Dermis microvascular lymphatic vessel endothelial cell (primary cell): ENCODE data around the gene FUZ. TPM values are rescaled to one million over a fixed set of nuclear protein-coding genes. Genes with fewer than 3 reads are reported as not detected.
A peak's percentile ranks its signal among the peaks of the same experiment; 100 is the strongest.

Experiments
- DNase-seq, 2 donors: peaks; one replicate each; pipeline versions ENCODE4 v3.0.0 to v3.0.0-alpha.2; 2010; ENCODE audit warnings: low read depth in 2 of 2
- total RNA-seq: library from RNA; depleted of rRNA; stranded (reverse); fragments of >200 nt; gene quantifications from 2 replicates; pipeline ENCODE4 v1.2.1, GENCODE V29; 2014

FUZ gene
- total RNA-seq: 12.7 and 18.6 TPM in 2 replicates

GRCh38 chr19:49812997-49813861 is at the start of gene FUZ:
Gene FUZ (minus strand): TSS chr19:49813292. CDS start chr19:49813106, 186 bp downstream.
- peak; percentile 97 to 99 for DNase-seq

DNA sequence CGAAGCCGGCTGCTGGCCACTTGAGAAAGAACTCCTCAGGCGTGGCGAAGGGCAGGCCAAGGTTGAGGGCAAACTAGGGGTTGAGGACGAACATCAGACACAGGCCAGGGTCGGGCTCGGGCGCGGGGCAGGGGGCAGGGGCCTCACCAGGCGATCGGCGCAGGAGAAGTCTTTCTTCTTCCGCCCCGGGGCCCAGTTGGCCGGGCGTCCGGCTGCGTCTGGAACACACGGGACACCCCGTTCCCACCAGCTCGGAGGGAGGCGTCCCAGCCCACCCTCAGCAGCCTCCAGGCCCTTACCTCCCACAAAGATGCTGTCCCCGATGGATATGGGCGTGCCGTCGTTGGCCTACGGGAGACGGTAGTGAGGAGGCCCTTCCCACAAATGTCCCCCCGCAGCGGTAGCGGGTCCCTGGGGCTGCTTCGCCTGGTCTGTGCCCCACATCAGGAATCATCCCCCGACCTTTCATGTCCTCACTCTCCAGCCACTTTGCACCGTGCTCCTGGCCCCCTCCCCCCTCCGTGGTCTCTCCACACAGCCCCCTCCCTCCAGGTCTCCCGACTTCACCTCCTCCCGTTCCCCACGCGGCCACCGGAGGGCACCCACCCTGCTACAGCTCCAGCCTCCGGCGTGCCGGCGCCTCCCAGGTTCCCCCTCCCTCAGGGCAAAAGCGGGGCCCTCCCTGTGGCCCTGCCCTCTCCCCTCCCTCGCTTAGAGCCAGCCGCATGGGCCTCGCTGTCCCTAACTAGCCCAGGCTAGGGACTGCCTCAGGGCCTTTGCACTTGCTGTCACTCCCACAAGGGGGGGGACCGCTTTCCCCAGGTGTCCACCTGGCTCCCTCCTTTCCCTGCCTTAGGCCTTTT is 49.5 kb upstream of the FUZ start:
- DNase-seq: no peak

GRCh38 chr19:49861541-49862378 is 48.7 kb upstream of the FUZ start:
- DNase-seq: no peak

DNA sequence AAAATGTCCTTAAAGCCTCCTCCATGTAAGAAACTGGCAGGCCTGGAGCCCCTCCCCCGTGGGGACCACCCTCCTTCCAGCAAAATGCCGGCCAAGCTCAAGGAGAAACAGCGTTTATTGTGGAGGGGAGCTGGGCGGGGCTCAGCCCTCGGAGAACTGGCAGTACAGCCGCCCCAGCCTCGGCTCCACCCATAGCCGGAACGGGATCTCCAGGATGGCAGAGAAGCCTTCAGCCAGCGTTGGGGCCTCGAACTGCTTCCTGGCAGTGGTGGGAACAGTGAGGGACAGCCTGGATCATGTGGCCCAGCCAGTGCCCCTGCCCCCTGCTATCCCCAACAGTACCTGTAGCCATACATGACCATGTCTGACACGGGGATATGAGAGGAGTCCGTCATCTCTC is 48.0 kb upstream of the FUZ start:
- no peak for DNase-seq

DNA sequence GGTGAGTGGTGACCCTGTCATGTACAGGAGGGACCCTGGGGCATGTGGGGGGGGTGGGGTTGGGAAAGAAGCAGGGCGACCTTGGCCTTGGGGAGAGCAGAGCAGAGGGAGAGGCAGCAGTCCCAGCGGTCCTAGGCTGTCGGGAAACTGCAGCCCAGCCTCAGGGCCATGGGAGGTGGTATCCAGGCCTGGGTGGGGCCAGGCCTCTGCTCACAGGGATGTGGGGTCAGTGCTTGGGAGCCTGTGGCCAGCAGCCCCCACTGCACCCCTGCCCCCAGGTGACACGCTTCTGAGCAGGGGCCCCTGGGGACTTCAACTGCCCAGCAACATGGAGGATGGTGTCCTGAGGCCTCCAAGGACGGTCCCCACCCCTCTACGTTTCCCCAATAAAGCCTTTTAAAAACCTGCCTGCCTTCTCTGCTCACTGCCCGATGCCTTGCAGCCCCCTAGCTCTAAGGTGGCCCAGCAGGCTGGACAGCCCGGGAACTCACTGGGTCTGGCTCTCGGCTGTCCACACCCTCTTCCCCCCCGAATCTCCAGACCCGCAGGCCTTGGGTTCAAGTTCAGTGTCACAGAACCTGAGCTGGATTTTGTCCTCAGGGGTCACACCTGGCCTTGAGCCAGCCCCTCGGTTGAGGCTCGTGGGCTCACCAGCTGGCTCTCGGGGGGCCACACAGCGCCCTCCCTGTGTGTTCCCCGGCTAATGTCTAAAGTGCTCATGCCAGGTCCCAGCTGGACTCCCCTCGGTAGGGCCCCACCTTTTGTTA is 47.4 kb upstream of the FUZ start:
- no peak for DNase-seq

GRCh38 chr19:49859682-49860335 is 46.7 kb upstream of the FUZ start:
- DNase-seq: no peak

DNA sequence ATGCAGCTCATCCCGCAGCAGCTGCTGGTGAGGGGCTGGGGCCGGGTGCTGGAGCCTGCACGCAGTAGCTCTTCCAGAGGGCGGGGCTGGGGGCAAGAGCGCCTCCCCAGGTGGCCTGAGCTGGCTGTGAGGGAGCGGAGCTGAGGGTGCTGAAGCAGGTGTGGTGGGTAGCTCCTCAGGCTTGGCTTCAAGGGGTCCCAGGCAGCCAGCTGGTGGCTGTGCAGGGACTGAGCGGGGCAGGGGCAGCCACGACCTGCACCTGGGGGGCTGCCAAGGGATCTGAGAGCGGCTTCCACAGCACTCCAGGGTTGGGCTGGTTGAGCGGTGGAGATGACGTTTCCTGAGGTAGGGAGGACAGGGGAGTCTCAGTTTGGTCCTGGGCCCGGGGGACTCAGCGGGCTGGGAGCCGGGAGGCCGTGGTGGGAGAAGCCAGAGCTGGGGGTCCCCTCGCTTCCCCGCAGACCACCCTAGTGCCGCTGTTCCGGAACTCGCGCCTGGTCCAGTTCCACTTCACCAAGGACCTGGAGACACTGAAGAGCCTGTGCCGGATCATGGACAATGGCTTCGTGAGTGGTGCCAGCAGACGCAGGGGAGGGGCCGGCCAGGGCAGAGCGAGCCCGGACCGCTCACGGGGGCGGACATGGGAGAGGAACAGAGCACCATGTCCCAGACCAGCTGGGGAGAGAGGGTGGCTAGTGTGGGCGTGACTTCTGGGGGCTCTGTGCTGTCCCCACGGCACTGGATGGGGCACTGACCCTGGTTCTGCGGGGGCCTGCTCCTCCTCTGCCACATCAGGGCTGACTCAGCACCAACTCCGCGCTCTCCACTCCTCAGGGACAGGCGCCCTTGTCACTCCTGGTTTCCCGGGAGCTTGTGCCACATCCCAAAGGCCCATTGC is 45.2 kb upstream of the FUZ start:
- DNase-seq: no peak

GRCh38 chr19:49857838-49858087 is 44.7 kb upstream of the FUZ start:
- DNase-seq: no peak

DNA sequence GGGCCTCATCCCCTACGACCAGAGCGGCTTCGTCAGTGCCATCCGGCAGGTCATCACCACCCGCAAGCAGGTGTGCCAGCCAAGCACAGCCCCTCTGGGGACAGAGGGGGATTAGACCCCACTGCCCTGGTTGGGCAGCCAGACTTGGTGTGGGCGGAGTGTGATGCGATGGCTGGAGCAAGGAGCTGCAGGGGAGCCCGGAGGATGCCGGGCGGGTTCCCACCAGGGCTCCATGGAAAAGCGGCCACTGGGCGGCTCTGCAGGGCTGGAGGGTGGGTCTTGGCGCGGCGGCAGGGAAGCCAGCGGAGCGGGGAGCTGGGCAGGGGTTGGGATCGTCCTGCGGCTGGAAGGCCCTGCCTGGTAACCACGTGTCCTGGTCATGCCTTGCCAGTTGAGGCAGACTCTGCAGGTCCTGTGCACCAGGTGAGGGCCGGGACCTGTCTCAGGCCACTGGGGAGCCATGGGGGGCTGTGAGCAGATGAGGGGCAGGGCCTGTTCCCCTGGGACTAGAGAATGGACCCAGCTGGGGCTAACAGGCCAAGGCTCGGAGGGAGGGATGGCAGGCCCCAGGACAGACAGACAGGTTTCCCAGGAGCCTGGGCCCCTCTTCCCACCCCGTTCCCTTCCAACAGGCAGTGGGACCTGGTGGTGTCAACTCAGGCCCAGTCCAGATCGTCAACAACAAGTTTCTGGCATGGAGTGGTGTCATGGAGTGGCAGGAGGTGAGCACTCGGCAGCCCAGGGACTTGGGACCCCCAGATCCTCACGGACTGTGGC is 44.2 kb upstream of the FUZ start:
- no peak for DNase-seq

DNA sequence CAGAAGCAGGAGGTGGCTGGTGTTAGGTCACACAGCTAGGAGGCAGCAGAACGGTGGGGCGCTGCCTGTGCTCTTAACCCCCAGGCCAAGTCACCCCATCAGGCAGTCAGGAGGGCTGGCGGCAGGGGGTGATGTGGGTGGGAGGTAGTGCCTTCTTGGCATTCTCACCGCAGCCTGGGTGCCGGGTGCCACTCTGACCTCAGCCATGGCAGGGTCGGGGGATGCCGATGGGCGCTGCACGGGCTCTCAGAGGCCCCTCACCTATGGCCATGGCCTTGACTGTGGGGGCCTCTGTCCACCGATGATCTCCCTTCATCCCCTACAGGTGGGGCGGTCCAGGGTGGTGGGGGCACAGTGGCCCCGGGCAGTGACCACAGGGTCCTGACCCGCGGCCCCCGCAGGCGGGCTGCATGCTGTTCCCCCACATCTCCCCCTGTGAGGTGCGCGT is 43.5 kb upstream of the FUZ start:
- no peak for DNase-seq

GRCh38 chr19:49855676-49856573 is 42.8 kb upstream of the FUZ start:
- no peak for DNase-seq

- DNase-seq: no peak
Measured at GRCh38 chr19:49855277-49855675, 42.2 kb upstream of the FUZ start.

DNA sequence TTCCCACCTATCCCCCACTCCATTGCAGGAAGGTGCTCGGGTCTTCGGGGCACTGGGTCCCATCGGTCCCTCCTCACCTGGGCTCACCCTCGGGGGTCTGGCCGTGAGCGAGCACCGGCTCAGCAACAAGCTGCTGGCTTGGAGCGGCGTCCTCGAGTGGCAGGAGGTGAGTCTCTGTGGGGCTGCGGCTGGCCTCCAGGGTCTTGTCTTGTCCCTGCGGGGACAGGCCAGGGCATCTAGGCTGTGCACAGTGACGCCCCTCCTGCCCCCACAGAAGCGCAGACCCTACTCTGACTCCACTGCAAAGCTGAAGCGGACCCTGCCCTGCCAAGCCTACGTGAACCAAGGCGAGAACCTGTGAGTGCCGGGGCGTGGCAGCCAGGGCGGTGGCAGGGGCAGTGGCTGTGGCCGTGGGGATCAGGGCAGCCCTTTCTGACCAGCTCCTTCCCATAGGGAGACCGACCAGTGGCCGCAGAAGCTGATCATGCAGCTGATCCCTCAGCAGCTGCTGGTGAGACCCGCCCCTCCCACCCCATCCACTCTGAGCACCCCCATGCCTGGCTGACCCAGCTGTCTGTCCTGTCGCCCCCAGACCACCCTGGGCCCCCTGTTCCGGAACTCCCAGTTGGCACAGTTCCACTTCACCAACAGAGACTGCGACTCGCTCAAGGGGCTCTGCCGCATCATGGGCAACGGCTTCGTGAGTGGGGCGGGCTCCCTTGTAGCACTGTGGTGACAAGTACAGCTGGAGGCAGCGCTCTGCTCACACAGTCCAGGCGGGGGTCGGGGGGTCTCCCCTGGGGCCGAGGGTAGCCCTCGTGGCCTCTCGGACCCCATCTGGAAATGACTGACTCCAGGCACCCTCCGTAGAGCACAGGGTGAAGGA is 41.5 kb upstream of the FUZ start:
- no peak for DNase-seq

DNA sequence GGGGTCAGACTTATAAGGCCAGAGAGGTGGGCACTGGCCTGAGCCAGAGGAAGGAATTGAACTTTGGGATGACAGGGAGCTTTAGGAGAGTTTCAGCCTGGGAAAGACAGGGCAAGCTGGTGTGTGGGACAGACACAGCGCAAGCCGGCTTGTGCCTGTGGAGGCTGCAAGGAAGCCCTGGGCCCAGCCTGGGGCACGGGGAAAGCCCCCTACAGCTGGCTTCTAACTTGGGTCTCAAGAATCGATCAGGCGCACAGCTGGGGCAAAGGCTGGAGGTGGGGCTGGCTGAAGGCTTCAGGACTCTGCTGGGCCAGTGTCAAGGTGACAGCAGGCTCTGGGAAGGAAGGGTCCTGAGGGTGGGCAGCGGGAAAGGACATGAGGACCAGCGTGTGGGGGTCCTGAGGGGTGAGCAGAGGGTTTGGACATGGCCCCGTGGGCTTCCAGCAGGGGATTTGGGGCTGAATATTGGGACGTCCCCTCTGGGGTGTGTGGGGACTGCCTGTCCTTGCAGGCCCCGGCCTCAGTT is 40.8 kb upstream of the FUZ start:
- DNase-seq: no peak

GRCh38 chr19:49852631-49853126 is 39.6 kb upstream of the FUZ start:
- no peak for DNase-seq
